ENCODE measurements around the gene C12orf57. TPM values are rescaled to one million over a fixed set of nuclear protein-coding genes. Genes with fewer than 3 reads are reported as not detected.

Gene C12orf57
- total and polyA plus RNA-seq, 9 of the 15 experiments (the other 6 are each of a cell fraction or from before 2014, with no cell fraction given), result 26.7 to 191 (median 107) TPM

- BruUV-seq (replicated peaks), result no TSS peak
- Histone ChIP-seq H3K9me3 (replicated peaks; ENCODE audit: control insufficient read depth, insufficient read depth, low read depth, low read length) (no peaks in the 10 kb centered on the region; the same call in 1 of the 2 replicates), H3K36me3 (ENCODE audit: control insufficient read depth, insufficient read depth, low read length) (no peaks in the 10 kb centered on the region), H2AFZ (ENCODE audit: low read depth, low read length) (peak overlapping the region; percentile 77), H3K4me1 (replicated peaks in 1 of 2; ENCODE audit: control insufficient read depth in 2 of 2, insufficient read depth in 2 of 2, low read length in 2 of 2) (peaks cover 5 to 13% of the 10 kb centered on the region in 2 experiments), H3K79me2 (ENCODE audit: control insufficient read depth, insufficient read depth, low read length) (no peaks in the 10 kb centered on the region), H3K4me2 (ENCODE audit: insufficient read depth, low read length) (peak overlapping the region; percentile 38), H3K9ac (ENCODE audit: insufficient read depth in 1 of 2, low read depth in 2 of 2, low read length in 2 of 2) (peak overlapping the region in 1 of 2 experiments; percentile 68; a peak in 1 of 4 replicates), H4K20me1 (replicated peaks; ENCODE audit: control insufficient read depth, insufficient read depth, low read length) (no peaks in the 10 kb centered on the region), H3K27ac (ENCODE audit: extremely low read depth, low read depth, low read length) (no peak overlapping the region), H3K27me3 (ENCODE audit: control insufficient read depth in 2 of 2, insufficient read depth in 2 of 2, low read length in 2 of 2) (no peaks in the 10 kb centered on the region), H3K4me3 (no peak overlapping the region), H3K9me1 (ENCODE audit: control insufficient read depth, insufficient read depth, low read length) (no peaks in the 10 kb centered on the region)
- 0 out of 2 replicates have a peak, but pooled peaks have one; percentile 31 for TF ChIP-seq ZNF592 (IDR thresholded peaks at IDR 0.05)
- TF ChIP-seq ZNF146 (CRISPR knock-in tag; IDR thresholded peaks at IDR 0.05; ENCODE audit: unreplicated experiment), result no peak
- TF ChIP-seq MCM2 (IDR thresholded peaks at IDR 0.05; ENCODE audit: low read depth), result no peak
- TF ChIP-seq CBFA2T3 (IDR thresholded peaks at IDR 0.05), result peak; percentile 21; the same call in 1 of the 2 replicates
- peak in 1 of 3 experiments; percentile 33 for TF ChIP-seq YY1 (IDR thresholded peaks at IDR 0.05; ENCODE audit: borderline replicate concordance in 1 of 3, control insufficient read depth in 1 of 3, extremely low read depth in 1 of 3, insufficient read depth in 3 of 3, insufficient read length in 1 of 3, insufficient replicate concordance in 2 of 3, low read depth in 1 of 3, low read length in 2 of 3)
- TF ChIP-seq FOXP4 (CRISPR knock-in tag; IDR thresholded peaks at IDR 0.05; ENCODE audit: borderline replicate concordance), result no peak
- ATAC-seq (peak; percentile 25; the same call in 1 of the 3 replicates), DNase-seq (ENCODE audit: extremely low read depth in 1 of 4, low spot score in 3 of 4) (no peak), FAIRE-seq (peak; percentile 51)
- 37% methylated on average over 6 of the region's 6 CpGs for WGBS (ENCODE audit: insufficient coverage, low coverage, missing lambda C conversion rate)
- ChIA-PET CTCF (ENCODE audit: low intra/inter-chr PET ratio) (no interaction called here), POLR2A (interaction anchor here (0.6 kb wide), 1 partner anchor 15 kb away, joined by 3 read pairs; no protein-coding TSS in a partner anchor)
- in situ Hi-C loops (cut with MboI) (no loop called here), intact Hi-C loops (cut with micrococcal nuclease) (no loop called here)
Measured at GRCh38 chr12:6896846-6897435, 46.9 kb upstream of the C12orf57 start.
